GM12872 (cell line): ENCODE measurements around the gene STBD1.

ENCODE experiments used
- CTCF ChIP-seq: IDR thresholded peaks from 3 replicates; pipeline ENCODE4 v1.5.1; 2011; ENCODE audit warnings: low read depth, mild to moderate bottlenecking, low read length, moderate library complexity; ENCODE audit not compliant: insufficient read depth

Gene STBD1

GRCh38 chr4:76270244-76271175 lies 36.0 kb upstream of the STBD1 start:
- no peak for TF ChIP-seq CTCF

- no peak for TF ChIP-seq CTCF
Measured at GRCh38 chr4:76271248-76271647, 35.3 kb upstream of the STBD1 start.

- TF ChIP-seq CTCF: no peak
Measured at GRCh38 chr4:76272073-76272472, 34.5 kb upstream of the STBD1 start.

- no peak for TF ChIP-seq CTCF
Measured at GRCh38 chr4:76272582-76272981, 34.0 kb upstream of the STBD1 start.

GRCh38 chr4:76272999-76273398 lies 33.5 kb upstream of the STBD1 start:
- no peak for TF ChIP-seq CTCF

GRCh38 chr4:76275486-76276124 lies 30.9 kb upstream of the STBD1 start:
- TF ChIP-seq CTCF: no peak

GRCh38 chr4:76276813-76277212 lies 29.7 kb upstream of the STBD1 start:
- no peak for TF ChIP-seq CTCF
